Skin of body (tissue), 2 donors: ENCODE results near the gene NUP210L. TPM values are rescaled to one million over a fixed set of nuclear protein-coding genes. Genes with fewer than 3 reads are reported as not detected.
"Not testable (repeated sequence)": the region's sequence is repeated elsewhere in the genome, so short reads cannot be mapped to it uniquely, and the experiment has no call there.

Experiments used
- DNase-seq: peaks from one replicate; lab custom pipeline; 2025; lab: John Stamatoyannopoulos, UW
- total RNA-seq: library from RNA; depleted of rRNA; stranded (reverse); fragments of >200 nt; gene quantifications from one replicate; pipeline ENCODE4 v1.2.3, GENCODE V29; 2014

NUP210L gene
- total RNA-seq, 1 donor from 2014 or later, result 0.10 TPM

- DNase-seq, result not testable (repeated sequence)
Observed at GRCh38 chr1:154100141-154100540, 54.7 kb downstream of the NUP210L start.

- no peak for DNase-seq
Observed at GRCh38 chr1:154097873-154098272, 57.0 kb downstream of the NUP210L start.

- DNase-seq, result no peak
Observed at GRCh38 chr1:154095456-154096060, 59.3 kb downstream of the NUP210L start.

- DNase-seq, result no peak
Observed at GRCh38 chr1:154094411-154094810, 60.5 kb downstream of the NUP210L start.

- no peak for DNase-seq
Observed at GRCh38 chr1:154093699-154094098, 61.2 kb downstream of the NUP210L start.

GRCh38 chr1:154091706-154092105, 63.2 kb downstream of the NUP210L start:
- no peak for DNase-seq

GRCh38 chr1:154087574-154087973, 67.3 kb downstream of the NUP210L start:
- no peak for DNase-seq

GRCh38 chr1:154083057-154083456, 71.8 kb downstream of the NUP210L start:
- DNase-seq, result not testable (repeated sequence)

- DNase-seq, result no peak
Observed at GRCh38 chr1:154081386-154082126, 73.3 kb downstream of the NUP210L start.

- DNase-seq, result no peak
Observed at GRCh38 chr1:154076413-154076812, 78.5 kb downstream of the NUP210L start.

GRCh38 chr1:154075746-154076145, 79.1 kb downstream of the NUP210L start:
- no peak for DNase-seq

GRCh38 chr1:154062309-154062708, 92.6 kb downstream of the NUP210L start:
- no peak for DNase-seq

- DNase-seq, result not testable (repeated sequence)
Observed at GRCh38 chr1:154047436-154047835, 107.4 kb downstream of the NUP210L start.

GRCh38 chr1:154033697-154034096, 121.2 kb downstream of the NUP210L start:
- not testable (repeated sequence) for DNase-seq

GRCh38 chr1:154019940-154020339, 134.9 kb downstream of the NUP210L start:
- no peak for DNase-seq

GRCh38 chr1:154019269-154019668, 135.6 kb downstream of the NUP210L start:
- no peak for DNase-seq

GRCh38 chr1:154014154-154014907, 140.5 kb downstream of the NUP210L start:
- DNase-seq, result no peak

GRCh38 chr1:154012543-154012942, 142.3 kb downstream of the NUP210L start:
- DNase-seq, result not testable (repeated sequence)

- no peak for DNase-seq
Observed at GRCh38 chr1:154012129-154012528, 142.7 kb downstream of the NUP210L start.

GRCh38 chr1:154006136-154006535, 148.7 kb downstream of the NUP210L start:
- no peak for DNase-seq

- no peak for DNase-seq
Observed at GRCh38 chr1:154000420-154000819, 154.5 kb downstream of the NUP210L start.

- DNase-seq, result not testable (repeated sequence)
Observed at GRCh38 chr1:153996882-153997281, 158.0 kb downstream of the NUP210L start.
